ENCODE measurements around the gene TPM3. TPM values are rescaled to one million over a fixed set of nuclear protein-coding genes. Genes with fewer than 3 reads are reported as not detected.
A peak's percentile ranks its signal among the peaks of the same experiment; 100 is the strongest.

The TPM3 gene
- total RNA-seq, 3 donors from 2014 or later = 236 to 302 (median 245) TPM

DNA sequence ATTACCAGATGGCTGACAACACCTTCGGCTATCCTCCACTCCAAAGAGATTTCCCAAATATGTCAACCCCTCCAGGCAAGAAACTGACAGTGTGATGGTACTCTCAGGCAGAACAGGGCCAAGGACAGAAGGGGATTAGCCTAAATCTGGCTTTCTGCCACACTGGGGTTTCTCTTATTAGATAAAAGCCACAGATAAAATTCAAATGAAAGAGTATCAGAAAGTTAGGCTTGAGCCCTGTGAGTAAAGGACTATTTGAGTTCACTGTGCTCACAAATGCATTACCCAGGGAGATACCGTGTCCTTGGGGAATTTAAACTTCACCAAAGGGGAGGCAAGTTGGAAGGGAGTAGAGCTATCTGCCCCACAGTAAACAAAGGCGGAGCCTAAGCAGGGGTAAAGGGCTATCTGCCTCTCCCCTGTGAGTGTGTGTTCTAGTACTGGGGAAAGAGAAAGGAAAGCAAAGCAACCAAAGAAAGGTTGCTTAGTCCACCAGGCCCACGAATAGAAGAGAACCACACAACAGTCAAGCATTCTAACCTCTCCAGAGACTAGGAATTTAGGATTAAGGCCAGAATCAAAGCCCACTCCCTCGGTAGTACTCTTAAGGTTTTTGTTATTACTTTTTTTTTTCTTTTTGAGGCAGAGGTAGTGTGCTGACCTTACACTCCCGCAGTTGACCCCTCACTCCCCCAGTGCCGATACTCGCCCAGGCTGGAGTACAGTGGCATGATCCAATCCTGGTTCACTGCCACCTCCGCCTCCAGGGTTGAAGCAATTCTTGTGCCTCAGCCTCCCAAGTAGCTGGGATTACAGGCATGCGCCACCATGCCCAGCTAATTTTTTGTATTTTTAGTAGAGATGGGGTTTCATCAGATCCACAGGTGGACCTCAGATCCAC is 12.7 kb downstream of the TPM3 start:
- Histone ChIP-seq H3K27ac (peak overlapping the region; percentile 50 to 67), H3K27me3 (no peaks in the 10 kb centered on the region), H3K4me1 (peaks cover 17 to 26% of the 10 kb centered on the region in 2 donors), H3K9me3 (no peaks in the 10 kb centered on the region), H3K4me3 (peak overlapping the region in 1 of 3 donors; percentile 29), H3K36me3 (no peaks in the 10 kb centered on the region)
- intact Hi-C loops (cut with DNase I; ENCODE audit: low total_unique reads) = no loop called here
- DNase-seq (ENCODE audit: low spot score in 2 of 2) = no peak
- TF ChIP-seq CTCF (IDR thresholded peaks at IDR 0.05) = no peak

DNA sequence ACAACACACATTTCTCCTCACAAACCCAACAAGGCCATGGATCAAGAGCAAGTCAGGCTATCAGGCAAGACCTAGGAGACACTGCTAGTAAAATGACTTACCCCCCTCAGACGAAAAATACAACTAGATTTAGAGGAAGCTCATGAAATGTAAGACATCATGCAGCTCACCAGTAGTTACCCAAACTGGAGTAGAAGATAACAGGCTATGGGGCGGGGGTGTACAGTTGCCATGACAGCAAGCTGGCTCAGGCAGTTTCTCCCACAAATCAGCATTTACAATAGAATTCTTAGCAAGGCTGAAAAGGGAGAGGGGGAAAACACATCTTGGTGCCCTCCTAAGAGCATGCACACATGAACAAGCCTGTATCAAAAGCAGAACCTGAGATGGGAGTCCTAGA is 13.9 kb downstream of the TPM3 start:
- Histone ChIP-seq H3K4me3 (no peak overlapping the region), H3K27ac (peak overlapping the region; percentile 50 to 67), H3K4me1 (peaks cover 17 to 26% of the 10 kb centered on the region in 2 donors), H3K27me3 (no peaks in the 10 kb centered on the region), H3K9me3 (no peaks in the 10 kb centered on the region), H3K36me3 (no peaks in the 10 kb centered on the region)
- TF ChIP-seq POLR2A (IDR thresholded peaks at IDR 0.05) (no peak), CTCF (IDR thresholded peaks at IDR 0.05) (no peak), POLR2AphosphoS5 (IDR thresholded peaks at IDR 0.05) (no peak)
- DNase-seq (ENCODE audit: low spot score in 2 of 2) = no peak
- intact Hi-C loops (cut with DNase I; ENCODE audit: low total_unique reads) = no loop called here

- no peak for TF ChIP-seq POLR2AphosphoS5 (IDR thresholded peaks at IDR 0.05)
- TF ChIP-seq CTCF (IDR thresholded peaks at IDR 0.05) = no peak
- no peak for TF ChIP-seq POLR2A (IDR thresholded peaks at IDR 0.05)
- H3K36me3 ChIP-seq = no peaks in the 10 kb centered on the region
- H3K27ac ChIP-seq = peak overlapping the region in 1 of 2 donors; percentile 10
- no peaks in the 10 kb centered on the region for H3K9me3 ChIP-seq
- peaks cover 11 to 26% of the 10 kb centered on the region in 2 donors for H3K4me1 ChIP-seq
- intact Hi-C loops (cut with DNase I; ENCODE audit: low total_unique reads) = no loop called here
- H3K27me3 ChIP-seq = no peaks in the 10 kb centered on the region
- H3K4me3 ChIP-seq = no peak overlapping the region
- DNase-seq (ENCODE audit: low spot score in 2 of 2) = no peak
These were observed 15.6 kb downstream of the TPM3 start for GRCh38 chr1:154176337-154176736.

DNA sequence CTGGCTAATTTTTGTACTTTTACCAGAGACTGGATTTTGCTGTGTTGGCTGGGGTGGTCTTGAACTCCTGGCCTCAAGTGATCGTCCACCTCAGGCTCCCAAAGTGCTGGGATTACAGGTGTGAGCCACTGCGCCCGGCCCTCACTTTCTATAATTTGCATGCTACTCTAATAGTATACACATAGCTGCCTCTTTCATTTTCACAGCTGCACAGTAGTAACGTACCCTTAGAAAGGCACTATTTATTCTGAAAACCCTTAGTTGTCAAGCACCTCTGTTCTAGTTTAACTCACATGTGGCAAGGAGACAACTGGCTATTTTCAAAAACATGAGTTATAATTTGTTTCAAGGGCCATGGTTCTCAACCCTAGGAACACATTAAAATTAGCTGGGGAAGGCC is 17.2 kb downstream of the TPM3 start:
- Histone ChIP-seq H3K4me3 (no peak overlapping the region), H3K36me3 (peaks cover 8% of the 10 kb centered on the region), H3K27me3 (no peaks in the 10 kb centered on the region), H3K27ac (no peak overlapping the region), H3K4me1 (peaks cover 11 to 20% of the 10 kb centered on the region in 2 donors), H3K9me3 (no peaks in the 10 kb centered on the region)
- DNase-seq (ENCODE audit: low spot score in 2 of 2) = no peak
- intact Hi-C loops (cut with DNase I; ENCODE audit: low total_unique reads) = loop anchor here (5.0 kb wide), 1 partner anchor 127 kb away; no protein-coding TSS in a partner anchor
- TF ChIP-seq CTCF (IDR thresholded peaks at IDR 0.05) (no peak), POLR2AphosphoS5 (IDR thresholded peaks at IDR 0.05) (no peak), POLR2A (IDR thresholded peaks at IDR 0.05) (no peak)

DNA sequence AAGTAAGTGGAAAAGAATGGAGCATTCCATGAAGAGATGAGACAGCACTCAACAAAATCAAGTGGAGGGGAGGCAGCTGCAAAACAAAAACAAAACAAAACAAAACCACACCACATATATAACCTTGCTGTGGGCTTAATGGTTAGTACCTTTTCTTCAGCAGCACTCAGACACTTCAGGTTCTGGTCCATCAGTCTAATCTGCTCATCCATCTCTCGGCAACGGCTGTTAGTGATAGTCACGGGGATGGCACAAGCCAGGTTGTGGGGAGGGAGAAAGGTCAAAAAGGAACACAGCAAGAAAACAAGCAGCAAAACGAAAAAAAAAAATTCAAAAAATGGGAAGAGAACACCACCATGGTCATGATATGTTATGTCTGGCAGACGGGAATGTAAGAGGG is 20.0 kb downstream of the TPM3 start:
- no peak overlapping the region for H3K4me3 ChIP-seq
- H3K9me3 ChIP-seq = no peaks in the 10 kb centered on the region
- H3K27me3 ChIP-seq = no peaks in the 10 kb centered on the region
- H3K27ac ChIP-seq = no peak overlapping the region
- no peak for DNase-seq (ENCODE audit: low spot score in 2 of 2)
- intact Hi-C loops (cut with DNase I; ENCODE audit: low total_unique reads) = loop anchor here (2.0 to 5.0 kb wide), 2 partner anchors 47 to 125 kb away; no protein-coding TSS in a partner anchor
- peaks cover 13% of the 10 kb centered on the region for H3K36me3 ChIP-seq
- H3K4me1 ChIP-seq = peaks cover 0 to 5% of the 10 kb centered on the region in 2 donors
- no peak for TF ChIP-seq POLR2A (IDR thresholded peaks at IDR 0.05)
- TF ChIP-seq CTCF (IDR thresholded peaks at IDR 0.05) = no peak
- TF ChIP-seq POLR2AphosphoS5 (IDR thresholded peaks at IDR 0.05) = no peak

Data from breast epithelium (tissue), 4 donors.